GM10248 (cell line): ENCODE data around the gene ANXA7.

ENCODE experiments used
- CTCF ChIA-PET: fragments of 300-600 bp; sonication (Branson Sonifier 250); formaldehyde crosslinking; extraction: SDS; loops from one replicate; lab custom pipeline; 2021; ENCODE audit warnings: antibody characterized with exemption; lab: Yijun Ruan, JAX
- POLR2A ChIA-PET: fragments of 350-650 bp; sonication (Branson Sonifier 250); formaldehyde crosslinking; extraction: SDS; loops from one replicate; lab custom pipeline; 2020; ENCODE audit warnings: antibody characterized with exemption; lab: Yijun Ruan, JAX
- DNase-seq: peaks from one replicate; pipeline ENCODE4 v3.0.0; 2012; ENCODE audit errors: extremely low spot score
- CTCF ChIP-seq: IDR thresholded peaks from 2 replicates; pipeline ENCODE4 v1.5.1; 2012; ENCODE audit warnings: mild to moderate bottlenecking, low read depth; ENCODE audit errors: extremely low read depth, missing control alignments, control extremely low read depth

The ANXA7 gene

GRCh38 chr10:73368238-73368637, 45.6 kb downstream of the ANXA7 start:
- no peak for DNase-seq
- POLR2A ChIA-PET, result no interaction called here
- CTCF ChIA-PET, result no interaction called here

GRCh38 chr10:73366381-73367298, 47.2 kb downstream of the ANXA7 start:
- DNase-seq, result peak; percentile 16
- POLR2A ChIA-PET, result interaction anchor here (0.6 kb wide), 1 partner anchor 224 kb away, joined by 7 read pairs; no protein-coding TSS in a partner anchor
- no peak for TF ChIP-seq CTCF
- CTCF ChIA-PET, result interaction anchor here (1.8 kb wide), 1 partner anchor 9 kb away, joined by 7 read pairs; the partner anchor contains the start of gene CFAP70

More at GRCh38 chr10:73368238-73368637, 45.6 kb downstream of the ANXA7 start:
- TF ChIP-seq CTCF, result no peak

- ChIA-PET CTCF (no interaction called here), POLR2A (no interaction called here)
- no peak for TF ChIP-seq CTCF
- DNase-seq, result no peak
Measured at GRCh38 chr10:73364964-73365363, 48.9 kb downstream of the ANXA7 start.

- DNase-seq, result no peak
- CTCF ChIA-PET, result interaction anchor here (1.4 to 1.9 kb wide), 2 partner anchors 10 to 11 kb away, joined by 3 to 6 read pairs; no protein-coding TSS in a partner anchor
- no peak for TF ChIP-seq CTCF
- POLR2A ChIA-PET, result no interaction called here
Measured at GRCh38 chr10:73359492-73359891, 54.4 kb downstream of the ANXA7 start.

GRCh38 chr10:73358331-73359279, 55.3 kb downstream of the ANXA7 start, which contains the start of gene CFAP70:
Gene CFAP70 (minus strand): TSS chr10:73358864. CDS start chr10:73354796, 4,068 bp downstream.
- DNase-seq, result peak; percentile 95
- ChIA-PET POLR2A (no interaction called here), CTCF (interaction anchor here (0.9 to 2.0 kb wide), 6 partner anchors 8 to 106 kb away, joined by 3 to 7 read pairs (median 3); partner anchors contain the start of gene MRPS16)
- no peak for TF ChIP-seq CTCF

GRCh38 chr10:73357821-73358220, 56.0 kb downstream of the ANXA7 start:
- CTCF ChIA-PET, result interaction anchor here (0.9 to 2.0 kb wide), 4 partner anchors 9 to 81 kb away, joined by 3 to 7 read pairs (median 4); no protein-coding TSS in a partner anchor

More at GRCh38 chr10:73357821-73358220, 56.0 kb downstream of the ANXA7 start:
- TF ChIP-seq CTCF, result no peak
- POLR2A ChIA-PET, result no interaction called here
- no peak for DNase-seq
